ENCODE measurements around the gene RAB6C. TPM values are rescaled to one million over a fixed set of nuclear protein-coding genes. Genes with fewer than 3 reads are reported as not detected.
A peak's percentile ranks its signal among the peaks of the same experiment; 100 is the strongest.
"Not testable (repeated sequence)": the region's sequence is repeated elsewhere in the genome, so short reads cannot be mapped to it uniquely, and the experiment has no call there.

Gene RAB6C
- polyA plus RNA-seq, 1 donor: 0.48 TPM

DNA sequence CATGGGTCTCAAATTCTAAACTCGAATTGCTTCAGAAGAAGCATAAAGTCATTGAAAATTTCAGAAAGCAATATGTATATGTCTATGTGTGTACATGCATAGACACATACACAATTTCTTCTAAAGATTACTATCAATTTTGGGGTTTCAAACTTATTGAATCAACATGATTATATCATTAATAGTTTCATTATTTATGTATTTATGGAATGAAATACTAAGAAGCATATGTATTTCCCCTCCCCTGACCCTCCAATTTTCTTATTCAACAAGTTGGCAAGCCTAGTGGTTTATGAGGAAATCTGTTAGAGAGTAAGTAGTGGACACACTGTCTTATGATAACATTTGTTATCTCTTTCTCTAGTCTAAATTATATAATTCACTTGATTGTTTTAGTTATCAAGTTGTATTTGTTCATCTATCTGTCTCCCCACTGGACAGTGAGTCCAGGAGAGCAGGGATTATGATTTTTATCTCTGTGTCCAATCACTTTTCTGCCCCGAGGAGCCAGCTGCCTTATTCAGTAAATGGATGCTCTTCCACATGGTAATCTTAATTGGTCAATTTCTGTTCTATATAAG, 17.3 kb downstream of the RAB6C start:
- DNase-seq: not testable (repeated sequence)

DNA sequence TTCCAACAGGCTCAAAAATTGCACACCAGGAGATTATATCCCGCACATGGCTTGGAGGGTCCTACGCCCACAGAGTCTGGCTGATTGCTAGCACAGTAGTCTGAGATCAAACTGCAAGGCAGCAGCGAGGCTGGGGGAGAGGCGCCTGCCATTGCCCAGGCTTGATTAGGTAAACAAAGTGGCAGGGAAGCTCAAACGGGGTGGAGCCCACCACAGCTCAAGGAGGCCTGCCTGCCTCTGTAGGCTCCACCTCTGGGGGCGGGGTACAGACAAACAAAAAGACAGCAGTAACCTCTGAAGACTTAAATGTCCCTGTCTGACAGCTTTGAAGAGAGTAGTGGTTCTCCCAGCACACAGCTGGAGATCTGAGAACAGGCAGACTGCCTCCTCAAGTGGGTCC, 19.3 kb downstream of the RAB6C start:
- DNase-seq: not testable (repeated sequence)

DNA sequence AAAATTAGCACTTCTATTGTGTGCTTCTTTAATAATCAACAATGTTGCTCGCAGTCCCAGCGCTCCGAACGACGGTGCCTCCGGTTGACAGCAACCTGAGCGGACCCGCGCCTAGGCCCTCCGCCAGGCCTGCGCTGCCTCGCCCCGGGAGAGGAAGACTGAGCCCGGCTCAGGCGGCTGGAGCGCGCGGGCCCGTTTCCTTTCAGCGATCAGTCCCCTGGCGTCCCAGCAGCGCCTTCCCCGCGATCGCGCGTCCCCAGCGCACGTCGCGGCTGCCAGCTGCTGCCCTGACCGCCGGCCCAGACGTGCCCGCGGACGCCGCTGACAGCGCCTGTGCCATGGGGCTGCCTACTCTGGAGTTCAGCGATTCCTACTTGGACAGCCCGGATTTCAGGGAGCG, 26.4 kb downstream of the RAB6C start:
- DNase-seq: peak; percentile 2

DNA sequence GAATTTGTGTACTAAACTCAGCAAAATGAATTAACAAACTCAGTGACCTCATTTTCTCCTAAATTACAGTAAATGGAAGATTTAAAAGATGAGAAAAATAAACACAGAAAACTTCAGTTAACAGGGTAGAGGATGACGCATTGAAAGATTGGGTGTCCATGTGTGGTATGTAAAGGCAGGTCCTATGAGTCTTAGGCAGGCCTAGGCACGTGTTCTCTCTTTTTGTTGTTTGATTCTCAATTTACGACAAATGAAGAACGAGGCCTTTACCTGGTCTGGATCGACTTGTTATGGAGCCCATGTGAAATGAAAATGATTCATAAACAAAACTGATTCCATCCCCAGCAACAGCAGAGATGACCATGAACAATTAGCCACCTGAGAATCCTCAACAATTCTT, 37.2 kb downstream of the RAB6C start:
- not testable (repeated sequence) for DNase-seq

DNA sequence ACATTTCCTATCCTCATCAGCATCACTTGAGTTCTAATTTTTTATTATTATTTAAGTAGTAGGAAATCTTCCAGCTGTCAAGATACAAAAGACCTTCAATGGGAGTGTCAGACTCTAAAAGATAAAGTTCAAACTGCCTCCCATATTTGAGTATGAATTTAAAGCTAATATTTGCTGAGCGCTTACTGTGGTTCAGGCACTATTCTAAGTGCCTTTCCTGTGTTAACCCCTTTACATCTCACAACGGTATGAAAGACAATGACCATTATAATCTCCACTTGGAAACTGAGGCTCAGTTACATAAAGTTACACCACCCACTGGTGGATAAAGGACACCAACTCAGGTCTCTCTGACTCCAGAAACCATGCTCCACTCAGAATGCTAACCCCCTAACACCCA, 39.9 kb downstream of the RAB6C start:
- DNase-seq: no peak

DNA sequence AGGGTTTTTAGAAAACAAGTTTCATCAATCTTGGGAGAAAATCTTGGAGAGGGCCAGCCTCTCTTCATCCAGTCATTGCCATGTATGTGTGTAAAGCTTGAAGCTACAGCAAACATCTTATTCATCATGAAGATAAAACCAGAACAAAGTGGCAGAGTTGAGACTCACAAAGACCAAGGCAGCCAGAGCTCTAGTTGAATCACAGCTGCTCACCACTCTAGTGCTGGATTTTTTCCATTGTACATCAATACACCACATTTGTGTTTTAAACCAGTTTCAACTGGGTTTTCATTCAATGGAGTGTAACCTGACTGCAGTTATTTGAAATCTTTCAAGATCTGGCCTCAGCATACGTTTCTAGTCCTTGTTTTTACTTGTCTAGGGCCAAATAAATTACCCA, 40.6 kb downstream of the RAB6C start:
- DNase-seq: not testable (repeated sequence)

DNA sequence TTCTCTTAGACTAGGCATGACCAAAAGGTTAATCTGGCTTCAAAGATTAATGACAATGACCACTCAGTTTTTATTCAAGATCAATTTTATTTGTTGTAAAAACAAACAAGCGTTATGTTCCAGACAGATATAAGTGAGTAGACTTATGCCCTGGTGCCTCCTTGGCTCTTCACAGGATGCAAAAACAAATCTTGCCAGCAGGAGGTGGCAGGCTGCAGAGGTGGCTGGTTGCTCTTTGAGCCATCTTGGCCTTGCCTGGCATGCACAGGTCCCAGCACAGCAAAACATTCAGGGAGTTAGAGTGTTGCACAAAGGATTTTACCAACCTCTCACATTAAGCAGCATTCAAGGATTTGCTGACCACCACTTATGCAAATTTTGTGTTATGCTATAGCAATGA, 46.5 kb downstream of the RAB6C start:
- not testable (repeated sequence) for DNase-seq

Other genes starting within 250 kb of the RAB6C start
- 0.06 TPM for gene POTEF, start 149.6 kb downstream of the RAB6C start, polyA plus RNA-seq (ENCODE audit: insufficient read length)
- gene CCDC74B, start 165.4 kb downstream of the RAB6C start, polyA plus RNA-seq (ENCODE audit: insufficient read length): 0.62 TPM
- 40.6 TPM for gene SMPD4, start 201.9 kb downstream of the RAB6C start, polyA plus RNA-seq (ENCODE audit: insufficient read length)
- gene MZT2B, start 202.6 kb downstream of the RAB6C start, polyA plus RNA-seq (ENCODE audit: insufficient read length): 151 TPM
- not detected for gene TUBA3E, start 218.8 kb downstream of the RAB6C start, polyA plus RNA-seq (ENCODE audit: insufficient read length)

Measured in hindlimb muscle (tissue), 1 donor.